Stimulated activated CD8-positive, alpha-beta memory T cell treated with anti-CD3 and anti-CD28 coated beads, Interleukin-15, amount 100 ng/mL, for 4 hours (primary cell): ENCODE results near the gene TAS2R16.

ENCODE experiments used
- DNase-seq, 2 donors: peaks; one replicate each; pipeline ENCODE4 v3.0.0-alpha.2; 2020; ENCODE audit warnings: low read depth in 2 of 2

The TAS2R16 gene, protein sequence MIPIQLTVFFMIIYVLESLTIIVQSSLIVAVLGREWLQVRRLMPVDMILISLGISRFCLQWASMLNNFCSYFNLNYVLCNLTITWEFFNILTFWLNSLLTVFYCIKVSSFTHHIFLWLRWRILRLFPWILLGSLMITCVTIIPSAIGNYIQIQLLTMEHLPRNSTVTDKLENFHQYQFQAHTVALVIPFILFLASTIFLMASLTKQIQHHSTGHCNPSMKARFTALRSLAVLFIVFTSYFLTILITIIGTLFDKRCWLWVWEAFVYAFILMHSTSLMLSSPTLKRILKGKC

DNA sequence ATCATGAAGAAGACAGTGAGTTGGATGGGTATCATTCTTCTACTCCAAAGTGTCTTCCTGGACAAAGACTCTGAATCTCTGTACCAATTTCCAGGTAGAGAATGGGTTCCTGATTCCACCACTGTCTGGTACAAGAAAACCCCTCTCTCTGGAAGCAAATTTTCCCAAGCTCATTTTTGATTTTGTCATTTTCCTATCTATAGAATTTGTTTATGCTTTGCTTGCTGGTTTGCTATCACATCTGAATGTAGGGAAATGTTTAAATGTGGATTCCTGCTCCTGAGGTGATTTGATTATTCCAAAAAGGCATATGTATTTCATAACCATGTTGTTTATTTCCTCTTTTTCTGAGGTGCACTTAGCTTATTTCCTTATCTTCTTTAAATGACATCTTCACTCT, at the start of gene TAS2R16:
TAS2R16 (minus strand) TSS at position 101 of the 400 bp plus-strand sequence; CDS start at position 35, 66 bp downstream.
- no peak for DNase-seq

DNA sequence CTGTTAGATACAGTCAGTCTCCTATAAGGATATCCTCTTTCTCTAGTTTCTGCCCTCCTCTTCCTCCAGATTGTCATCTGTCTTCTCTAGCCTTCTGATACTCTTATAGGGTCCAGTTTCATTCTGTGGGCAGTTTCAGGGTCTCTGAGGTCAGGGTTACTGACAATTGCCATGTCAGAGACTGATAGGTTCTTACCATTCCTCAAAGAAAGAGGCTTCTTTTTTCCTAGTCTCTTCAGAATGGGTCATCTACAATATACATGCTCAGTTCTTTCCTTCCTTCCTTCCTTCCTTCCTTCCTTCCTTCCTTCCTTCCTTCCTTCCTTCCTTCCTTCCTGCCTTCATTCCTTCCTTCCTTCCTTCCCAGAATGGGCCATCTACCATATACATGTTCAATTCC, 48.1 kb upstream of the TAS2R16 start:
- no peak for DNase-seq

DNA sequence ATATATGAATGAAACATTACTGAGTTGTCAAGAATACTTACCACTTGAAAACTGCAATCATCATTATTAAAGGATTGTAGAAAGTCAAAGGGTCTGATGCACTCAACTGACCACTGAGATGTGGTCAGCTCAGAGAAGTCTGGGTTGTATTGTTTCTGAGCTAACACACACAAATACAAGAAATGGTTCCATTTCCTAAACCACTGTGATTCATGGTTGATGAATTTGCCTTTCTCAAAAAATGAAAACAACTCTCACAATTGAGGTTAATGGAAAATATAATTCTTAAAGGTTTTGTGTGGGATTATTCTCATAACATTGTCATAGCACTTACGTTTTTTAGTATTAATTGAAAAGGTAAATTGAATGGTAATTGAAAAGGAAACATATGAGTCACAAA, 45.6 kb upstream of the TAS2R16 start:
- no peak for DNase-seq

DNA sequence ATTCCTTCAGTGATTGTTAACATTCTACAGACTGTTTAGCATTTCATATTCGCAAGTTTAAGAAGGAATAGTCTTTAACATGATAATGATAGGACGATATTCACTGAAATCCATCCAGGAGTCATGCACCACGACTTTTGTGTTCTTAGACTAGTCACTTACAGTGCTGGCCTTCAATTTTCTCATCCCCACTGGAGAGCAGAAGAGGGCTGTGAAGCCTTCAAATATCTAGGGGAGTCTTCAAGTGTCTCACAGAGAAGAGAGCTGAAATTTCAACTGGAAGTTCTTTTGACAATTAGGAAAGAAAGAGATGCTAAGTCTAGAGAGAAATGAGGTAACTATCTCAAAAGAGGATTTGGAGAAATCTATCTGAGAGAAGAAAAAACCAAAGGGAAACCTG, 43.8 kb upstream of the TAS2R16 start:
- no peak for DNase-seq

DNA sequence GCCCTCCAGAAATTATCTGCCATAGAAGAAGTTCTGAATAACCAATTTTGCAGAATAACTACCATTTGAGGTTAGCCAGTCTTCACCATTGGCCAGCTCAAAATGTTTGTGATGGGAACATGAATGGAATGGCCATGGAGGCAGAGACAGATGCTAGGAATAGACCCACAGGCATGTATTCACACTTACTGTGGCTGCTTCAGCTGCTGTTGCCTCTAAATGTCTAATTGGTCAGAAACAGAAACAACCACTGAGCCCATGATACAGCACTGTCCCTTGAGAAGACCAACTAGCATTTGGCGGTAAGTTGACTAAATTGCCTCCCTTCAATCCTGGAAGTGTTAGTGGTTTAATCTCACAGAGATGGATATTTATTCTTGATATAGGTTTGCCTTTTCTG, 38.6 kb upstream of the TAS2R16 start:
- DNase-seq = no peak

DNA sequence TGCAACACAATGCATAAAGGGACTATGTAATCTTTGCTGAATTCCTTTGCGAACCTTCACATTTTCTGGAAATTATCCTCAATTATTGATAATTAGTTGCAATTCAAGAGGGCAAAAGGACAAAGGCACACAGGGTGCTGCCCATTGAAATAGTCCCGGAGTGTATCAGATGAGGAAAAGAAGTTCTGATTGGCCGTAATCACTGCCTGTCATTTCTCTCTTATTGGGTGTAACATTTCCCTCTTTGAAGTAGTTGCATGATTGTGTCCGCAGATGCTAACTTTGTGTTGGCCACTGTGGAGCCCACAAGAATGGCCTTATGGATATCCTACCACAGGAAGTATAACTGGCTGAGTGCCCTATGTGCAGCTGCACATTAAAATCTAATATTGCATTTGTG, 35.1 kb upstream of the TAS2R16 start:
- no peak for DNase-seq

DNA sequence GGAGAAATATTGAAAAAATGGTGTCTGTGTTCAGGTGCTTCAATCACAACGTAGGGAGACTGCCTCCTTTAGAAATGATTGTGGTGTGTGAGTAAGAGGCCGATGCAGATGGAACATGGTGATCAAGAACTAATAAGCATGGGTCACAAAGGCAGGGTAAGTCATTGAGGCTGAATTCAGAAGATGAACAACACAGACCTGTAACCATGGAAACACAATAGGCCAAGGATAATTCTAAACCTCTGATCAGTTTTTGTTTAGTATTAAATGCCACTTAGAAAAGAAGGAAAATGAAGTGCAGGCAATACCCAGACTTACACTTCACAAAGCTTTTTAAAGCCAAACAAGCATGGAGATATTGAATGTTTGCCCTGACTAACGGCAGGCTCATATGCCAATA, 32.8 kb upstream of the TAS2R16 start:
- DNase-seq = no peak

DNA sequence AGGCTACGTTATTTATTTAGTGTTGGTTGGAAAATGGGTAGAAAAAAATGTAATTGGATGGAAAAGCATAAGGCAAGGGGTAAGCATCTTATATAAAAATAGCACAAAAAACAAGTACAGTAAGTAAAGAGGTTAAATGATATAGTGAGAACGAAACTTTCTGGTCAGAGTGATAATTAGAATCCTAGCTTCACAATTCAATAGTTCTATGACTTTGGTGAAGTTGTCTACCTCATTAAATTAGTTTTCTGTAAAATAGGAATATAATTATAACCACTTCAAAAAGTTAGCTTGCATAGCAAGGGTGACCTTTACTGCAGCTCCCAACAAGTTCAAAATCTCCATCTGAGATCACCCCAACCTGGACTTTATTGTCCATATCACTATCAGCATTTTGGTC, 30.8 kb upstream of the TAS2R16 start:
- DNase-seq = no peak

DNA sequence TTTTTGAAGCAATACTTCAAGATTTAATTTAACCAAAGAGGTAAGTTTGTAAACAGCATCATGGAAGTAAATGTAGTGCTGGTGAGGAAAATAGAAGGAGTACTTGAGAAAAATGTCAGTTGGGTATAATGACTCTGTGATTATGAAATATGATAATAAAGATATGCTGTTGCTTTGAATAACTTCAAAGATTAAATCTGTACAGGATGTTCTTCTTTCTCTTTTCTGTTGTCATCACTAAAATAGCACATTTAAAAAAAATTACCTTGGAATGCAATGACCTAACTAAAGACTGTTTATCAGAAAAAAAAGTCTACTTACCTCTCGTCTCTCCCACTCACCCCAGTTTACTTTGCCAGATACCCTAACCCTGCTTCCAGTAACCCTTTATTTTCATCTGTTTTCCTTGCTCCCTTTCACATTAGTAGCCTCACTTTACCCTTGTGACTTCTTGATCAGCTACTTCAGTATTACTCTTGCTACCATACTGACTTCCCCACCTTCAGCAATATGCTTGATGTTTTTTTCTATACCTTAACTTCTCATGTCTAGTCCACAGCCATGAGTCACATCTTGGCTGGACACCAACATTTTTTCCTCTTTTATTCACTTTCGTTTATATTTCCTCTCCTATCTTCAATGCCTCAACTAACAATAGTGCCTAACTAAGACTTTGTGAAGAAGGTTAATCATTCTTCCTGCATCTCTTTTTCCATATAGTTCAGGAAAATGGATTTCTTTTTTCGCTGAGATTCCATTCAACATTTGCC, 29.7 kb upstream of the TAS2R16 start:
- DNase-seq = no peak

DNA sequence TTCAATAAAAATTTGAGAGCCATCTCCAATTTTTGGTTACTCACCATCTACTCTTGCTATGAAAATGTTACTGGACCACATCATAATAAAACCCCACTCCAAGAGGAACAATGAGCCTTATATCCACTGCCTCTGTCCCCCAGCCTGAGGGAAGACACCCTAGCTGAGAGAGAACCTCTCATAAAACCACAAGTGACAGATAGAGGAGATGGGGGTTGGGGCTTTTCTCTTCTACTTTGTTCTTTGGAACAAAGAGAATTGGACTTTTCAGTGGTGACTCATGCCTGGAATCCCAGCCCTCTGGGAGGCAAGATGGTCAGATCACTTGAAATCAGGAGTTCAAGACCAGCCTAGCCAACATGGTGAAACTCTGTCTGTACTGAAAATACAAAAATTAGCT, 27.6 kb upstream of the TAS2R16 start:
- no peak for DNase-seq

DNA sequence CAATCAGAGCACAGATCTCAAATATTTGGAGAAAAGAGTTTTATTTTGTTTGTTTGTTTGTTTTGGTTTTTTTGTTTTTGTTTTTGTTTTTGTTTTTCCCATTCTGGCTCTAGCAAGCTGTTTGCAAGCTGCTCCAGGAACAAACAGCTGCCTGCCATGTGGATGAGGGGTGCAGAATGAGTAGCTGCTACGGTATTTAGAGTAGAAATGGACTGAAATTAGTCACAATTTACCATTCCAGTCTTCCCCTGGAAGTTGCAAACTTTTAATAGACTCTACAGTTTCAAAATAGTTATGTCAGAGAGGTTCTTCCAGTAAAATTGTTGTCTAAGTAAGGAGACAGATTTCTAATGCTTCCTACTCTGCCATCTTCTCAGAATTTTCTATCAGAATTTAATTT, 27.1 kb upstream of the TAS2R16 start:
- no peak for DNase-seq

DNA sequence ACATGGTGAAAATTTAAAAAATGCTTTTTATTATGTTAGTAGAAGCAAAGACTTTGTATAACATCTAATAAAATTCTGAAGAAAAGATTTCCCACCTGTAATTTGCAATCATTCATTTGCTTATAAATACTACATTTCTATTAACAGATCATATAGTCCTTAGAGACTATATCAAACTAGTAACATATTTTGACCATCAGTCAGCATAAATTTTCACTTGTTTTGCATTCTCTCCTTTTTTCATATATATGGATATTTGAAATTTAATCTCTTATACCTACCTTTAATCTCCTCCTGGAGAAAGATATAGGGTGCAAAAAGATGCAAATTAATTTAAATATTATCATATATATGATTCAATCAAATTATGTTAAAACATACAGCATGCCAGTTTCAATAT, 16.9 kb upstream of the TAS2R16 start:
- no peak for DNase-seq

DNA sequence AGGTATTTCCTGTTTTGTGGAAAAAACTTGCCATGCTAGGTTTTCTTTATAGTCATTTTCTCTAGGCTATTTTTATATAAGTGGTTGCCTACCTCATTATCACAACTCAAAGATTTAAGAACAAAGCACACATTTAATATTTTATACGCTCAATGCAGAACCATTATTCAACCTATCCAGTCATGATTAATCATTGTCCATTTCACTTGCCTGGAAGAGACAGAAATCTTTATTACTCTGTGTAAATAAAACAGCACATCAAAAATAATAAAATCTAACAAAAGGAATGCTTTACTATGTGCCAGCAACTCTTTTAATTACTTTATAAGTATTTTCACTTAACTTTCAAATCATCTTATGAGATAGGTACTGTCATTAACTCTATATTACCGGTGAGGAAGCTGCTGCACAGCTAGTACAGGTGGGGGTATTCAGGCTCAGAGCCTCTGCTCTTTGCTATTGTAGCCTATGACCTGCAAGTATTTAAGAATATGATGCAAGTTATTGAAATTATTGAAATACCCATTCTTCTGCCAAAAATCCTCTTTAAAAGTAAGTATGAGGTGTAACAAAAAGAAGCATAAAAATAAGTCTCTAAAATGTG, 16.4 kb upstream of the TAS2R16 start:
- DNase-seq = no peak

DNA sequence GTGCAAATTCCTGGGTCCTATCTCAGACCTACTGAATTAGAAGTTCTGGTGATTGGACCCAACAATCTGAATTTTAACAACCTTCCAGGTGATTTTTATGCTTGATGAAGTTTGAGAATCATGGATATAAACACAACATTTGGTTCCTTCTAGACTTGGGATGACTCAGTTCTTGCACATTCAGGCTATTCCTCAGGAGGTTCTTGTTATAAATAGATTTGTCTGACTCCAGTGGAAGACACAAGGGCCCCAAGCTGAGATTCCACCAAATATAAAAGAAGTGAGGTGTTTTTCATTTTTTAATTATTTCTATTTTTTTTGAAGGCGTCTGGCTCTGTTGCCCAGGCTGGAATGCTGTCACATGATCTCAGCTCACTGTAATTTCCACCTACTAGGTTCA, 9.4 kb upstream of the TAS2R16 start:
- no peak for DNase-seq

DNA sequence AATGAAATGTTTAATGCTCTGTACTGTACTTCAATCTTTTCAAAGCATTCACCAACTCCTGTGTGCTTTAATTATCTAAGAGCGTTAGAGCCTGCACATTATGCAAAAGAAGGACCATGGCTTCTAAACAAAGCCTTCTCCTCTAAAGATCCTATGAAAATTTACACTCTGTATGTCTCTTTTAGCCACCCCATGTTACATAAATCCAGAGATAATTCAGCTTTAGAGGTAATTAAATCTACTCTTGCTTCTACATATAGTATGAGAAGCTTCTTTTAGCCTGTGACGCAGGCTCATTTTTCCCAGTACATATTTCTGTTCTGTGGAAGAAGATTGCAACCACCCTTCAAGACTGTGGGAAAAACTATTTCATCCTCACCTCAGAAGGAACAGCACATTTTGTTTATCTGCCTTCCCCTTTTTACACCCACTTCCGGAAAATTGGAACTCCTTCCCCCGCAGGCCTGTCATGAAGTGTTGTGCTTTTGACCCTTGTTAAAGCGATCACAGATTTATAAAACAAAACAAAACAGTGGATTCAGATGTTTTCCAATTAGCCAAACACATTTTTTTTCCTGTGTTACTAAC, 8.1 kb upstream of the TAS2R16 start:
- no peak for DNase-seq

DNA sequence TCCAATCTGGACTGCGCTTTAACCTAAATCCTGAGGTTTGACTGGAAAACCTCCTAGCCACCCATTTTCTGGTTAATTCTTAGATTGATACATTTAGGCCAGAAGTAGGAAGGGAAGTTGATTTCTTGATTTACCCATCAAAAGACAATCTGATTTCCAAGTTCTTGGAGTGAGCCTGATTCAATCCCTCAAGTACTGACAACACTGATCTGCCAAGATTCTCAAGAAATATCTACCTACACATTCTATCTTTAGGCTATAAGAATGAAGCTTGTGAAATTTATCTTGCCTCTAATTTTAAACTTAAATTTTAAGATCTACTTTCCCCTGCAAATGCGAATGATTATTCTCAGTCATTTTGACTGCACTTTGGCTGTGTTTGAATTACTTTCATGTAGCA, 5.9 kb downstream of the TAS2R16 start:
- no peak for DNase-seq

DNA sequence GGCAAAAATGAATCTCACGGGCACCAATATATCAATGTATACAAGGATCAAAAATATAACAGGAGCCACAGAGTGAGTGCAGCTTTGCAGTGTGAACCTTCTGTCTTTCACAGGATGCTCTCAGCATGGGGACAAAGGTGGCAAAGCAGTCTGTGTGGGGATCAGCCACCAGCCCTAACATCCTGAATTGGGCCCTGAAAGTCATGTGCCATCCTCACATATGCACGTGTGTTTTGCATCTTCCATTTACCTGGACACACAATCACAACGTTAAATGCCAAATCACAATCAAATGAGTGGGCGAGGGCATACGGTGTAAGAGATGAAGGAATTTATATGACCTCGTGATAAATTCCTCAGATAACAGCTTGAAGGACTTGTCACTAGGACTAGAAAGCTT, 6.5 kb downstream of the TAS2R16 start:
- DNase-seq = no peak

DNA sequence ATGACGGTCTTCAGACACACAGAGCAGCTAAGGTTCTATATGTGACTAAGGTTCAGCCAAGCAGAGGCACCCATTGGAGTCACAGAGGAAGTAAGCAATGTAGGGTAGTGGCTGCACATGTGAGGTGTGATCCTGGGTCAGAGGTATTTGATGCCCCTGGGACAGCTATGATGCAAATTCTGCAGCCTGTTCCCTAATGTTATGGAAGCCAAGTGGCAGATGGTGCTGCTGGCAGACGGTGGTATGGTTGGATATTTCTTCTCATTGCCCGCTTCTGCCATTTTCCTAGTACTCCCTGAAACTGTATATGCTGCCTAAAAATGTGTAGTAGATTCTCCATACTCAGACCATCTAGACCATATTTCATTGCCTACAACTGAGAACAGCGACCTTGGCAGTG, 7.2 kb downstream of the TAS2R16 start:
- DNase-seq = no peak

DNA sequence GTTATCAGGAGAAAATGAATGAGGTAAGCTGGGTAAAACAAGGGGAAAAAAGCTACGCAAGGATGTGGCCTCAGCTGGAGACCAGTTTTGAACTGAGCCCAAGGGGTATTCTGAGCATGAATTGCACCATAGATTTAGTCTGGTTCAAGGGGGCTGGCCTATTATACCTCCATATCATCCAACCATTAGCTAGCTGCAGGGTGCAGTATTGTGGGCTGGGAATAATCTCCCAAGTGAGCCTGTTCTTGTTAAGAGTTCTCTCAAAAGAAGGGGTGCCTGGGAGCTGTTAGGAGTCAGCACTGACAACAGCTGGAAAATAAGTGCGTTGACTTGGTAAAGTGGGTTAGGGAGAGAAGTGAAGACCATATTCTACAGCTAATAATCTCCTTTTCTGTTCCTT, 8.0 kb downstream of the TAS2R16 start:
- DNase-seq = no peak

DNA sequence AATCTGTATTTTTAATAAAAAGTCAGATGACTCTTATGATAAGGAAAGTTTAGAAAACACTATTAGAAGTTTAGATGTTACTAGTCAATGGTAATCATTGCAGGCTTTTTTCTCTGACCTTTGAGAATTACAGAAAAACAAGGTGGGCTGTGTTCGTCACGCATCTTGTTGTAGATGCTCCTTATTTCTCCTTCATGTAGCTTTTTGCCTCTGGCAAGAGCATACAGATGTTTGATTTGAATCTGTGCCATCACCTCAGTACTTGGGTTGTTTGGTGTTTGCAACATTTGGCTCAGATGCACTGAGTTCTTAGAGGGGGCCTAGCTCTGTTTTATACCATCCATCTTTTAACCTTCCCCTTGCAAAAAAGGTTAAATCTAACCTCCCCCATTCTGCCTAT, 11.5 kb downstream of the TAS2R16 start:
- no peak for DNase-seq

DNA sequence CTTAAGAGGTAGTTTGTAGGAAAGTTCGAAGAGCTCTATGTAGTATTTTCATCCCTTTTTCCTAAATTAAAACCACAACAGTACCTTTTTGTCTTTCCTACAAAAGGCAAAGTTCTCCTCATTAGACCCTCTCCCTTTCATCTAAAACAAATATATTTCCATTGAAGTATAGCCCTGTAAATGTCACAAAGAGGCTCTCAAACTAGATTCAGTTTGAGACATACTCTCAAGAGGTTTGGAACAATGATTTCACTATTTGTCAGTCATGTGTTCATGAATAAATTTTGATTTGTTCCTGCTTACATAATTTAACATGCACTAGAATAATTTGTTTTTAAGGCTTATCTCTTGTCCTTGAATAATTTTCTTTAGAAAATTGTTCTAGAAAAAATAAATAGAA, 12.2 kb downstream of the TAS2R16 start:
- no peak for DNase-seq

DNA sequence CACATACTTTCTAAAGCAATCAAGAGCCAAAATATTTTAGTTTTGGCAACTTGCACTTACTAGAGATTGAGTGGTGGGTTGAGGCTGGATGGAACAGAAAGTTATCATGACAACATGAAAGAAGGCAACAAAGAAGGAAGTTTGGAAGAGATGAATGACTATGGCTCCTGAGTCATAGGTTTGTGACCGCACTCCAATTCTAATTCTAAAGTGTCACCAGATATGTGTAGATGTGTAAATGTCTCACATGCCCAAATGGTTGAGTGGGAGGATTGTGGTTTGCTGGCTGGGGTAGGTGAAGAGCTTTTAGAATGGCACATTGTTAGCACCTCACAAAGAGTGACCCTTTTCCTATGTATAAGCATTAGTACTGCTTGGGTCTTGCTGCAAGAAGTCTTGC, 20.2 kb downstream of the TAS2R16 start:
- DNase-seq = no peak

DNA sequence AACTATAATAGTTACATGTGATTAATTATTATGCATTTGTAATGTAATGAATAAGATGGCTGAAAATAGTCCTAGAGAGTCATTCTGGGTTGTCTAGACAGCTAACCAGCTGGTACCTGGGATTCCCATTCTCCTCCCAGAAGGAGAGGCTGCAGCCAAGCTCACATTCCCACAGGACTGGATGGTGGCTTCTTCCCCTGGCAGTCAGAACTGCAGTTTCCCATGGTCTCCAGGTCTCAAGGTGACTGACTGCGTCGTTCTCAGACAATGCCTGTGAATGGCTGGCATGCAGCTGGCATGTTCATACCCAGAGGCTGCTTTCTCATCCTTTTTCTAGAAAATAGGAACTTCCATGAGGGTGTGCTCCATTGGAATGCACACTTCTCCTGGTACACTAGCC, 21.3 kb downstream of the TAS2R16 start:
- no peak for DNase-seq
